Uterus (tissue), 4 donors: ENCODE measurements around the gene LYRM2. TPM values are rescaled to one million over a fixed set of nuclear protein-coding genes. Genes with fewer than 3 reads are reported as not detected.

Source experiments
- DNase-seq, 2 donors: peaks; one replicate each; pipeline ENCODE4 v3.0.0-alpha.2; 2019 to 2020
- H3K27ac ChIP-seq, 2 donors: fragments of 200-600 bp; sonication (generic); 1 replicate in 1 of 2; 2 replicates in 1 of 2; pipeline ENCODE4 v1.5.1; 2016 to 2018
- H3K27me3 ChIP-seq, 2 donors: fragments of 200-600 bp; sonication (generic); one replicate each; pipeline ENCODE4 v1.5.1; 2018 to 2019; ENCODE audit warnings: control low read depth in 1 of 2
- H3K36me3 ChIP-seq, 2 donors: fragments of 200-600 bp; sonication (generic); one replicate each; pipeline ENCODE4 v1.5.1; 2019; ENCODE audit warnings: control low read depth in 1 of 2
- H3K4me1 ChIP-seq, 2 donors: fragments of 200-600 bp; sonication (generic); one replicate each; pipeline ENCODE4 v1.5.1; 2018 to 2019; ENCODE audit warnings: control low read depth in 1 of 2
- H3K4me3 ChIP-seq, 2 donors: fragments of 200-600 bp; sonication (generic); 1 replicate in 1 of 2; 2 replicates in 1 of 2; pipeline ENCODE4 v1.5.1; 2018 to 2019; ENCODE audit warnings: mild to moderate bottlenecking in 1 of 2
- H3K9me3 ChIP-seq, 2 donors: fragments of 200-600 bp; sonication (generic); one replicate each; pipeline ENCODE4 v1.5.1; 2019; ENCODE audit warnings: control low read depth in 1 of 2
- CTCF ChIP-seq, 4 experiments: fragments of 200-600 bp in 2 of 4; fragments of 450-650 bp in 2 of 4; sonication (generic) in 2 of 4; IDR thresholded peaks; one replicate each; pipeline ENCODE4 v1.5.1; 2016 to 2019; ENCODE audit warnings: antibody characterized with exemption in 4 of 4, mild to moderate bottlenecking in 2 of 4, moderate library complexity in 1 of 4
- POLR2A ChIP-seq, 2 donors: fragments of 450-650 bp; IDR thresholded peaks; one replicate each; pipeline ENCODE4 v1.6.1; 2016; ENCODE audit warnings: antibody characterized with exemption in 2 of 2, mild to moderate bottlenecking in 1 of 2, moderate library complexity in 1 of 2
- intact Hi-C: fragments of 100-400 bp; cut with DNase I; formaldehyde crosslinking; loops from one replicate; pipeline ENCODE4 v1.15.1; 2023; ENCODE audit warnings: low total_unique reads
- total RNA-seq, 4 donors: library from RNA; depleted of rRNA in 3 of 4; stranded (reverse); fragments of >200 nt in 3 of 4; gene quantifications; one replicate each; pipeline versions ENCODE4 v1.1.0 to v1.2.4, GENCODE V29; 2014 to 2023
- donor health status: DM: yes; HTN: yes; CAD: no.

Gene LYRM2
- total RNA-seq, 4 donors from 2014 or later, result 2.3 to 35.7 (median 12.2) TPM

- Histone ChIP-seq H3K36me3 (no peaks in the 10 kb centered on the region), H3K27ac (no peak overlapping the region), H3K9me3 (no peaks in the 10 kb centered on the region), H3K4me3 (no peak overlapping the region), H3K4me1 (peaks cover 0 to 4% of the 10 kb centered on the region in 2 donors), H3K27me3 (no peaks in the 10 kb centered on the region)
- intact Hi-C loops, result no loop called here
- DNase-seq, result no peak
- TF ChIP-seq CTCF (IDR thresholded peaks at IDR 0.05) (no peak), POLR2A (IDR thresholded peaks at IDR 0.05) (no peak)
Observed at GRCh38 chr6:89563866-89564265, 74.7 kb downstream of the LYRM2 start.

GRCh38 chr6:89562093-89562973 is 76.2 kb downstream of the LYRM2 start:
- no peak for TF ChIP-seq POLR2A (IDR thresholded peaks at IDR 0.05)
- no peak for TF ChIP-seq CTCF (IDR thresholded peaks at IDR 0.05)
- peak in 1 of 2 donors; percentile 26 for DNase-seq
- Histone ChIP-seq H3K9me3 (no peaks in the 10 kb centered on the region), H3K36me3 (no peaks in the 10 kb centered on the region), H3K27me3 (no peaks in the 10 kb centered on the region), H3K4me3 (peak overlapping the region in 1 of 2 donors; percentile 0), H3K4me1 (peaks cover 0 to 4% of the 10 kb centered on the region in 2 donors), H3K27ac (peak overlapping the region; percentile 14 to 38)
- intact Hi-C loops, result no loop called here

- TF ChIP-seq CTCF (IDR thresholded peaks at IDR 0.05), result no peak
- no peak for TF ChIP-seq POLR2A (IDR thresholded peaks at IDR 0.05)
- Histone ChIP-seq H3K4me3 (no peak overlapping the region), H3K27me3 (no peaks in the 10 kb centered on the region), H3K4me1 (no peaks in the 10 kb centered on the region), H3K27ac (no peak overlapping the region), H3K36me3 (no peaks in the 10 kb centered on the region), H3K9me3 (no peaks in the 10 kb centered on the region)
- no peak for DNase-seq
- intact Hi-C loops, result no loop called here
Observed at GRCh38 chr6:89559487-89559886, 79.1 kb downstream of the LYRM2 start.

- Histone ChIP-seq H3K9me3 (no peaks in the 10 kb centered on the region), H3K4me1 (no peaks in the 10 kb centered on the region), H3K36me3 (no peaks in the 10 kb centered on the region), H3K27me3 (no peaks in the 10 kb centered on the region), H3K27ac (no peak overlapping the region), H3K4me3 (no peak overlapping the region)
- no peak for DNase-seq
- intact Hi-C loops, result no loop called here
- TF ChIP-seq CTCF (IDR thresholded peaks at IDR 0.05), result no peak
- no peak for TF ChIP-seq POLR2A (IDR thresholded peaks at IDR 0.05)
Observed at GRCh38 chr6:89555806-89556205, 82.7 kb downstream of the LYRM2 start.

GRCh38 chr6:89555031-89555430 is 83.5 kb downstream of the LYRM2 start:
- no peak for DNase-seq
- intact Hi-C loops, result no loop called here
- TF ChIP-seq POLR2A (IDR thresholded peaks at IDR 0.05) (no peak), CTCF (IDR thresholded peaks at IDR 0.05) (no peak)

More at GRCh38 chr6:89555031-89555430, 83.5 kb downstream of the LYRM2 start:
- no peaks in the 10 kb centered on the region for H3K4me1 ChIP-seq
- no peak overlapping the region for H3K27ac ChIP-seq
- H3K4me3 ChIP-seq, result no peak overlapping the region
- no peaks in the 10 kb centered on the region for H3K9me3 ChIP-seq
- H3K27me3 ChIP-seq, result no peaks in the 10 kb centered on the region
- no peaks in the 10 kb centered on the region for H3K36me3 ChIP-seq
